Measurements from ENCODE around the gene AUTS2.

- TF ChIP-seq REST (IDR thresholded peaks at IDR 0.05) (no peak), CTCF (IDR thresholded peaks at IDR 0.05; ENCODE audit: low read depth, low read length, missing input control) (no peak), RXRA (IDR thresholded peaks at IDR 0.05) (no peak), MAX (IDR thresholded peaks at IDR 0.05) (no peak), GABPA (IDR thresholded peaks at IDR 0.05 in 1 of 2, conservative IDR thresholded peaks at IDR 0.05 in 1 of 2) (no peak), JUND (IDR thresholded peaks at IDR 0.05) (no peak), TAF1 (conservative IDR thresholded peaks at IDR 0.05) (no peak), HNF4A (conservative IDR thresholded peaks at IDR 0.05) (no peak), EGR1 (IDR thresholded peaks at IDR 0.05; ENCODE audit: low read depth in 2 of 2) (no peak)
Measured at GRCh38 chr7:69663911-69664832, 65.9 kb downstream of the AUTS2 start.
